OCI-LY7 (cell line): ENCODE measurements around the gene ZNF148.

ENCODE experiments used
- CTCF ChIP-seq: fragments of 200-600 bp; sonication (generic); conservative IDR thresholded peaks from 2 replicates; pipeline ENCODE4 v1.5.1; 2014; ENCODE audit warnings: mild to moderate bottlenecking, antibody characterized with exemption, low read length, moderate library complexity, mixed read lengths
- EZH2phosphoT487 ChIP-seq: fragments of 200-600 bp; sonication (generic); IDR thresholded peaks from 2 replicates; pipeline ENCODE4 v1.6.1; 2018; ENCODE audit warnings: low read depth, borderline replicate concordance, mild to moderate bottlenecking, mixed run types, antibody characterized with exemption, low read length, moderate library complexity, mixed read lengths

DNA sequence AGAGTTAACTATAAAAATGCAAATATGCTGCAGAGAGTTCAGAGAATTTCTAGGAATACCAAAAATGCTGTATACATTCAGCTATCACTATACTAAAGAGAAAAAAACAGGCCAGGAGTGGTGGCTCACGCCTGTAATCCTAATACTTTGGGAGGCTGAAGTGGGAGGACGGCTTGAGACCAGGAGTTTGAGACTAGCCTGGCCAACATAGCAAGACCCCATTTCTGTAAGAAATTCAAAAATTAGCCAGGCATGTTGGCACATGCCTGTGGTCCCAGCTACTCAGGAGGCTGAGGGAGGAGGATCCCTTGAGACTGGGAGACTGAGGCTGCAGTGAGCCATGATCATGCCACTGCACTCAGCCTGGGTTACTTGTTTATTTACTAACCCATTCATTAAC lies 87.9 kb downstream of the ZNF148 start:
- TF ChIP-seq CTCF = no peak
- TF ChIP-seq EZH2phosphoT487 = no peak
